HCT116 (cell line): ENCODE results near the gene SFXN2. TPM values are rescaled to one million over a fixed set of nuclear protein-coding genes. Genes with fewer than 3 reads are reported as not detected.

Experiments used
- ATAC-seq: fragments of 200-7000 bp; cut with Tn5 transposase; 2 replicates; pipeline ENCODE4 v1.9.1; 2020; ENCODE audit warnings: mild to moderate bottlenecking, moderate library complexity
- BruUV-seq: library from RNA; stranded (reverse); fragments of 400-500 nt; replicated peaks from 2 replicates; lab custom pipeline; 2021; lab: Mats Ljungman, UMichigan
- CTCF ChIA-PET: fragments of 300-600 bp; sonication (Branson Sonifier 250); formaldehyde crosslinking; loops from one replicate; lab custom pipeline; 2021; ENCODE audit warnings: antibody characterized with exemption; lab: Charles Lee
- POLR2A ChIA-PET: fragments of 300-600, 350-600 bp; sonication (Branson Sonifier 250); formaldehyde crosslinking; loops from one replicate; lab custom pipeline; 2021; ENCODE audit warnings: antibody characterized with exemption; lab: Charles Lee
- RAD21 ChIA-PET, 2 experiments: fragments of 300-600 bp; sonication (Branson Sonifier 250); formaldehyde crosslinking; loops; one replicate each; lab custom pipeline; 2023; ENCODE audit warnings: low total read pairs in 2 of 2; ENCODE audit not compliant: uncharacterized antibody in 2 of 2, unreplicated experiment in 2 of 2, low non-redundant PET in 1 of 2; lab: Charles Lee
- DNase-seq: peaks from one replicate; pipeline ENCODE4 v3.0.0-alpha.2; 2010; ENCODE audit warnings: low read depth, low spot score
- H2AFZ ChIP-seq: fragments of 200-600 bp; shearing (Covaris generic), sonication (generic); 2 replicates; pipeline ENCODE4 v1.6.1; 2017; ENCODE audit warnings: low read depth, mixed run types, mixed read lengths, antibody characterized with exemption, low read length; ENCODE audit not compliant: poor library complexity, severe bottlenecking
- H3K27ac ChIP-seq: 2 replicates; pipeline ENCODE4 v1.5.1; 2012; ENCODE audit warnings: low read depth, low read length
- H3K27me3 ChIP-seq: fragments of 200-600 bp; sonication (generic); 2 replicates; pipeline ENCODE4 v1.6.1; 2016; ENCODE audit warnings: mixed run types, low read length, mixed read lengths; ENCODE audit not compliant: insufficient read depth
- H3K36me3 ChIP-seq, 2 experiments: fragments of 200-500 bp in 1 of 2; fragments of 200-600 bp in 1 of 2; sonication (Bioruptor generic) in 1 of 2; sonication (generic) in 1 of 2; 2 replicates each; pipeline versions ENCODE4 v1.5.1 to v1.6.1; 2014 to 2016; ENCODE audit warnings: low read length in 2 of 2, inconsistent platforms in 1 of 2, mixed read lengths in 1 of 2, mixed run types in 1 of 2; ENCODE audit not compliant: insufficient read depth in 2 of 2, control insufficient read depth in 1 of 2
- H3K4me1 ChIP-seq, 2 experiments: fragments of 200-600 bp in 1 of 2; sonication (generic) in 1 of 2; 2 replicates each; pipeline versions ENCODE4 v1.5.1 to v1.6.1; 2012 to 2017; ENCODE audit warnings: low read length in 2 of 2, inconsistent platforms in 1 of 2, mild to moderate bottlenecking in 1 of 2, mixed read lengths in 1 of 2, mixed run types in 1 of 2, moderate library complexity in 1 of 2; ENCODE audit not compliant: insufficient read depth in 2 of 2, control insufficient read depth in 1 of 2
- H3K4me2 ChIP-seq: fragments of 200-600 bp; sonication (generic); 2 replicates; pipeline ENCODE4 v1.6.1; 2017; ENCODE audit warnings: mixed run types, low read length, mixed read lengths
- H3K4me3 ChIP-seq, 2 experiments: fragments of 200-600 bp in 1 of 2; sonication (generic) in 1 of 2; replicated peaks in 1 of 2; 2 replicates each; pipeline ENCODE4 v1.5.1; 2011 to 2016; ENCODE audit warnings: low read length in 2 of 2, control low read depth in 1 of 2, low read depth in 1 of 2, mild to moderate bottlenecking in 1 of 2, mixed read lengths in 1 of 2, mixed run types in 1 of 2
- H3K79me2 ChIP-seq: fragments of 200-600 bp; sonication (generic); 2 replicates; pipeline ENCODE4 v1.6.1; 2017; ENCODE audit warnings: mild to moderate bottlenecking, mixed run types, low read length, moderate library complexity, mixed read lengths; ENCODE audit not compliant: insufficient read depth
- H3K9ac ChIP-seq: fragments of 200-600 bp; sonication (generic); 2 replicates; pipeline ENCODE4 v1.6.1; 2016; ENCODE audit warnings: low read length, mixed read lengths
- H3K9me2 ChIP-seq: fragments of 200-600 bp; sonication (generic), shearing (Covaris generic); 2 replicates; pipeline ENCODE4 v1.6.1; 2017; ENCODE audit warnings: mixed run types, mild to moderate bottlenecking, moderate library complexity; ENCODE audit not compliant: insufficient read depth
- H3K9me3 ChIP-seq, 2 experiments: fragments of 200-500 bp in 1 of 2; fragments of 200-600 bp in 1 of 2; sonication (Bioruptor generic) in 1 of 2; sonication (generic) in 1 of 2; 2 replicates each; pipeline ENCODE4 v1.6.1; 2014 to 2017; ENCODE audit warnings: low read length in 2 of 2, mixed read lengths in 2 of 2, inconsistent platforms in 1 of 2, low read depth in 1 of 2, mild to moderate bottlenecking in 1 of 2, mixed run types in 1 of 2, moderate library complexity in 1 of 2; ENCODE audit not compliant: control insufficient read depth in 1 of 2, insufficient read depth in 1 of 2
- H4K20me1 ChIP-seq: fragments of 200-600 bp; sonication (generic), shearing (Covaris generic); 2 replicates; pipeline ENCODE4 v1.6.1; 2017; ENCODE audit warnings: mixed run types, mild to moderate bottlenecking, moderate library complexity; ENCODE audit not compliant: insufficient read depth
- CEBPB ChIP-seq: IDR thresholded peaks from 2 replicates; pipeline ENCODE4 v1.6.1; 2012; ENCODE audit warnings: low read depth
- ELF1 ChIP-seq: IDR thresholded peaks from 2 replicates; pipeline ENCODE4 v1.6.1; 2012; ENCODE audit warnings: low read depth, borderline replicate concordance
- EZH2 ChIP-seq: fragments of 200-600 bp; sonication (generic); IDR thresholded peaks from 2 replicates; pipeline ENCODE4 v1.6.1; 2017; ENCODE audit warnings: antibody characterized with exemption, mixed run types
- EZH2phosphoT487 ChIP-seq: fragments of 200-600 bp; IDR thresholded peaks from 2 replicates; pipeline ENCODE4 v1.6.1; 2018; ENCODE audit warnings: antibody characterized with exemption, borderline replicate concordance
- FOSL1 ChIP-seq: IDR thresholded peaks from 2 replicates; pipeline ENCODE4 v1.6.1; 2012; ENCODE audit warnings: low read depth
- RAD21 ChIP-seq: IDR thresholded peaks from 2 replicates; pipeline ENCODE4 v1.6.1; 2012; ENCODE audit warnings: low read depth, mild to moderate bottlenecking
- SP1 ChIP-seq: IDR thresholded peaks from 2 replicates; pipeline ENCODE4 v1.6.1; 2012; ENCODE audit warnings: low read depth
- SRF ChIP-seq: IDR thresholded peaks from 2 replicates; pipeline ENCODE4 v1.6.1; 2012; ENCODE audit warnings: low read depth
- TCF7L2 ChIP-seq: IDR thresholded peaks from 2 replicates; pipeline ENCODE4 v1.7.0; 2011; ENCODE audit warnings: borderline replicate concordance, inconsistent platforms; ENCODE audit not compliant: insufficient read depth, insufficient read length; ENCODE audit errors: extremely low read depth
- YY1 ChIP-seq: IDR thresholded peaks from 2 replicates; pipeline ENCODE4 v1.6.1; 2011; ENCODE audit warnings: low read length, low read depth, moderate library complexity, mild to moderate bottlenecking; ENCODE audit not compliant: insufficient replicate concordance; ENCODE audit errors: extremely low read depth
- intact Hi-C: fragments of 100-400 bp; cut with micrococcal nuclease; formaldehyde crosslinking; loops from 2 replicates; pipeline ENCODE4 v1.10.0; 2022
- total RNA-seq: library from RNA; stranded (reverse); gene quantifications from one replicate; pipeline ENCODE4 v1.2.1, GENCODE V29; 2021; ENCODE audit not compliant: unreplicated experiment
- TF ChIP-seq, protein P1 (sequence below): IDR thresholded peaks from 2 replicates; pipeline ENCODE4 v1.6.1; 2012; ENCODE audit warnings: low read depth
- TF ChIP-seq, protein P2 (sequence below): IDR thresholded peaks from 2 replicates; pipeline ENCODE4 v1.6.1; 2011; ENCODE audit warnings: mild to moderate bottlenecking, low read length, moderate library complexity; ENCODE audit not compliant: insufficient replicate concordance; ENCODE audit errors: extremely low read depth
- TF ChIP-seq, protein P3 (sequence below): IDR thresholded peaks from 2 replicates; pipeline ENCODE4 v1.6.1; 2012
- TF ChIP-seq, protein P4 (sequence below): IDR thresholded peaks from 2 replicates; pipeline ENCODE4 v1.6.1; 2012

The SFXN2 gene
- total RNA-seq, 1 experiment from 2014 or later = 22.9 TPM

DNA sequence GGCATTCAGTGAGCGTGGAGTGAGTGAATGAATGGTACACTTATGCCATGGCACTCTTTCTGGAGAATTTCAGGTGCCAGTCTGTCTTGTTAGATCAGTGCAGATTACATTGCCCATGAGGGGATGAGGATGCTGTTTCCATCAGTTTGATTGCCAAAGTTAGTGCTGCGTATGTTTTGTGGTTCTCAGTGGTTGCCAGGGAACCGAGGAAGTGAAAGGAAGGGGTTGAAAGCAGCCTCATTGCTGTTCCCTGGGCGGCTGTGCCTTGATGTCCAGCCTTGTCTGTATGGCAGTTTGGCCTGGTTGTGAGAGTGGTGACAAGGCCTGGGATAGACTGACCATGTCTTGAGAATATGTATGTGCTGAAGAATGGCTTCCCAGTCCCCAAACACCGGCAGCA is 59.5 kb downstream of the SFXN2 start:
- Histone ChIP-seq H3K4me2 (no peak overlapping the region), H3K27me3 (no peaks in the 10 kb centered on the region), H3K79me2 (no peaks in the 10 kb centered on the region), H4K20me1 (no peaks in the 10 kb centered on the region)
- POLR2A ChIA-PET = no interaction called here
- TF ChIP-seq EZH2 = no peak
- TF ChIP-seq RAD21 = no peak
- no peak for TF ChIP-seq ELF1
- TF ChIP-seq EZH2phosphoT487 = no peak
- no peak for TF ChIP-seq FOSL1
- no peak for TF ChIP-seq SP1
- TF ChIP-seq, protein P1, sequence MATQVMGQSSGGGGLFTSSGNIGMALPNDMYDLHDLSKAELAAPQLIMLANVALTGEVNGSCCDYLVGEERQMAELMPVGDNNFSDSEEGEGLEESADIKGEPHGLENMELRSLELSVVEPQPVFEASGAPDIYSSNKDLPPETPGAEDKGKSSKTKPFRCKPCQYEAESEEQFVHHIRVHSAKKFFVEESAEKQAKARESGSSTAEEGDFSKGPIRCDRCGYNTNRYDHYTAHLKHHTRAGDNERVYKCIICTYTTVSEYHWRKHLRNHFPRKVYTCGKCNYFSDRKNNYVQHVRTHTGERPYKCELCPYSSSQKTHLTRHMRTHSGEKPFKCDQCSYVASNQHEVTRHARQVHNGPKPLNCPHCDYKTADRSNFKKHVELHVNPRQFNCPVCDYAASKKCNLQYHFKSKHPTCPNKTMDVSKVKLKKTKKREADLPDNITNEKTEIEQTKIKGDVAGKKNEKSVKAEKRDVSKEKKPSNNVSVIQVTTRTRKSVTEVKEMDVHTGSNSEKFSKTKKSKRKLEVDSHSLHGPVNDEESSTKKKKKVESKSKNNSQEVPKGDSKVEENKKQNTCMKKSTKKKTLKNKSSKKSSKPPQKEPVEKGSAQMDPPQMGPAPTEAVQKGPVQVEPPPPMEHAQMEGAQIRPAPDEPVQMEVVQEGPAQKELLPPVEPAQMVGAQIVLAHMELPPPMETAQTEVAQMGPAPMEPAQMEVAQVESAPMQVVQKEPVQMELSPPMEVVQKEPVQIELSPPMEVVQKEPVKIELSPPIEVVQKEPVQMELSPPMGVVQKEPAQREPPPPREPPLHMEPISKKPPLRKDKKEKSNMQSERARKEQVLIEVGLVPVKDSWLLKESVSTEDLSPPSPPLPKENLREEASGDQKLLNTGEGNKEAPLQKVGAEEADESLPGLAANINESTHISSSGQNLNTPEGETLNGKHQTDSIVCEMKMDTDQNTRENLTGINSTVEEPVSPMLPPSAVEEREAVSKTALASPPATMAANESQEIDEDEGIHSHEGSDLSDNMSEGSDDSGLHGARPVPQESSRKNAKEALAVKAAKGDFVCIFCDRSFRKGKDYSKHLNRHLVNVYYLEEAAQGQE = no peak
- no peak for TF ChIP-seq SRF
- no peak for TF ChIP-seq CEBPB
- TF ChIP-seq, protein P2, sequence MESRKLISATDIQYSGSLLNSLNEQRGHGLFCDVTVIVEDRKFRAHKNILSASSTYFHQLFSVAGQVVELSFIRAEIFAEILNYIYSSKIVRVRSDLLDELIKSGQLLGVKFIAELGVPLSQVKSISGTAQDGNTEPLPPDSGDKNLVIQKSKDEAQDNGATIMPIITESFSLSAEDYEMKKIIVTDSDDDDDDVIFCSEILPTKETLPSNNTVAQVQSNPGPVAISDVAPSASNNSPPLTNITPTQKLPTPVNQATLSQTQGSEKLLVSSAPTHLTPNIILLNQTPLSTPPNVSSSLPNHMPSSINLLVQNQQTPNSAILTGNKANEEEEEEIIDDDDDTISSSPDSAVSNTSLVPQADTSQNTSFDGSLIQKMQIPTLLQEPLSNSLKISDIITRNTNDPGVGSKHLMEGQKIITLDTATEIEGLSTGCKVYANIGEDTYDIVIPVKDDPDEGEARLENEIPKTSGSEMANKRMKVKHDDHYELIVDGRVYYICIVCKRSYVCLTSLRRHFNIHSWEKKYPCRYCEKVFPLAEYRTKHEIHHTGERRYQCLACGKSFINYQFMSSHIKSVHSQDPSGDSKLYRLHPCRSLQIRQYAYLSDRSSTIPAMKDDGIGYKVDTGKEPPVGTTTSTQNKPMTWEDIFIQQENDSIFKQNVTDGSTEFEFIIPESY = no peak
- TF ChIP-seq, protein P3, sequence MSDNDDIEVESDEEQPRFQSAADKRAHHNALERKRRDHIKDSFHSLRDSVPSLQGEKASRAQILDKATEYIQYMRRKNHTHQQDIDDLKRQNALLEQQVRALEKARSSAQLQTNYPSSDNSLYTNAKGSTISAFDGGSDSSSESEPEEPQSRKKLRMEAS = no peak
- TF ChIP-seq TCF7L2 = no peak
- no peak for TF ChIP-seq YY1
- TF ChIP-seq, protein P4, sequence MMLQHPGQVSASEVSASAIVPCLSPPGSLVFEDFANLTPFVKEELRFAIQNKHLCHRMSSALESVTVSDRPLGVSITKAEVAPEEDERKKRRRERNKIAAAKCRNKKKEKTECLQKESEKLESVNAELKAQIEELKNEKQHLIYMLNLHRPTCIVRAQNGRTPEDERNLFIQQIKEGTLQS = no peak
- TF ChIP-seq, all 23 proteins: peak for 0
- ChIA-PET CTCF (no interaction called here), RAD21 (no interaction called here)
- no peaks in the 10 kb centered on the region for H3K9me3 ChIP-seq
- ATAC-seq (no peak), DNase-seq (no peak)
- intact Hi-C loops = no loop called here
- H3K36me3 ChIP-seq = no peaks in the 10 kb centered on the region
- no peaks in the 10 kb centered on the region for H3K4me1 ChIP-seq
- no peak overlapping the region for H3K4me3 ChIP-seq
- no peak overlapping the region for H3K9ac ChIP-seq
- H3K9me2 ChIP-seq = no peaks in the 10 kb centered on the region
- no TSS peak for BruUV-seq
- H2AFZ ChIP-seq = no peak overlapping the region
- no peak overlapping the region for H3K27ac ChIP-seq
